Stimulated activated CD8-positive, alpha-beta memory T cell treated with anti-CD3 and anti-CD28 coated beads, Interleukin-4, amount 100 ng/mL, for 48 hours (primary cell): ENCODE results near the gene MUC3A.

Experiments
- DNase-seq: peaks from one replicate; pipeline ENCODE4 v3.0.0-alpha.2; 2020

Gene MUC3A

DNA sequence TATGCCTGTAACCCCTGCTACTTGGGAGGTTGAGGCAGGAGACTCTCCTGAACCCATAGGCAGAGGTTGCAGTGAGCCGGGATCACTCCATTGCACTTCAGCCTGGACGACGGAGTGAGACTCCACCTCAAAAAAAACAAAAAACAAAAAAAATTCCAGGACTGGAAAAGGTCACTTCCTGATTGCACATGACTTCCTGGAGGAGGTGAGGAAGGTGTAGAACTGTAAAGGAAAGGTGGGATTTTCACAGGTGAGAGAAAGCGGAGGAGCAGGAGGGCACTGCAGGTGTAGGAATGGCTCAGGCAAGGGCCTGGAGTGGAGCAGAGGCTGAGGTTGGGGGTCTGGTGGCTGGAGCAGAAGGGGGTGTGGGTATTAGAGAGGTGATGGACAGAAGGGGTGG lies 3.2 kb upstream of the MUC3A start:
- no peak for DNase-seq

DNA sequence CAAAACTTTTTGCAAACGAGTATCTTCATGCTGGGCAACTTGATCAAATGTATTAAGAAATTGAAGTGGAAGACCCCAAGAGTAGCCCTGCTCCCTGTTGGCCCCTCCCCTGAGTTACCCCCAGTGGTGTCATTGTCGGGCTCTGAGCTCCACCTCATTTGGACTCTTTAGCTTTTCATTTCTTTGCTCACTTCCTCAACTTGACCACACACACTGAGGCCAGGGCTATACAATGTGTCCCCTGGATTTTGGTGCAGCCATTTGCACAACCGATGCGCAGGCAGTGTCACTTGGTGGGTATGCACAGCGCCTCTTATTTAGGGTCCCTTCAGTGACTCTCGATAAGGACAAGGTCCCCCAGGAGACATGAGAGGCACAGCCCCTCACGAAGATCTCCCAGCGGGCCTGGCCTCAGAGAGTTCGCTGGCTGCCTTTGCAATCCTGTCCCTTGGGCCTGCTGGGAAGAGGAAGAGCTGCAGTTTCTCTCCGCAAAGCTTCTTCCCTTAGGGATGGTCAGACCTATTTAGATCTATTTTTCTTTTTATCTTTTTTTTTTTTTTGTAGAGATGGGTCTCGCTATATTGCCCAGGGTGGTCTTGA lies 2.5 kb upstream of the MUC3A start:
- DNase-seq = no peak

DNA sequence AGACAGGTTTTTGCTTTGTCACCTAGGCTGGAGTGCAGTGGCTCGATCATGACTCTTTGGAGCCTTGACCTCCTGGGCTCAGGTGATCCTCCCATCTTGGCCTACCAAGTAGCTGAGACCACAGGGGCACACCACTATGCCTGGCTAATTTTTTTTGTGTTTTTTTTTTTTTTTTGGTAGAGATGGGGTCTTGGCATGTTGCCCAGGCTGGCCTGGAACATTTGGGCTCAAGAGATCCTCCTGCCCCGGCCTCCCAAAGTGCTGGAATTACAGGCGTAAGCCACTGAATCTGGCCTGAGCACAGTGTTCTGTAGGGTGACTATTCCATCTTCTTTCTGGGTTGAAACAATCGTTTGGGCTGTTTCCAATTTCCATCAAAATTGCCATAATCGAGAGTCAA lies 1.5 kb upstream of the MUC3A start:
- no peak for DNase-seq

GRCh38 chr7:100949933-100950443 lies 654 bp downstream of the MUC3A start:
- no peak for DNase-seq

DNA sequence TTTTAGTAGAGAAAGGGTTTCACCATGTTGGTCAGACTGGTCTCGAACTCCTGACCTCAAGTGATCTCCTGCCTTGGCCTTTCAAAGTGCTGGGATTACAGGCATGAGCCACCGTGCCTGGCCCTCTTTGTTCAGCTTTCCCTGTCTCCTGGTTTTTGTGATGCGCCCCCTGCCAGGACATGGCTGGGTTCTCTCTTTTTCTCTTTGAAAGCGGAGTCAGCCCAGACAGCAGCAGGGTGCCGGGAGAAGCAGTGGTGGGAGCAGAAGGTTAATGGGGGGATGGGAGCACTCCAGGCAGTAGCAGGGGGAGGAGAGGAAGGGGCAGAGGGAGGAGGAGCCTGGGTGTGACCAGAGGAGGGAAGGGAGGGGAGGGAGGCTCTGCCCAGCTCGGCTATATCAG lies 1.8 kb downstream of the MUC3A start:
- no peak for DNase-seq

DNA sequence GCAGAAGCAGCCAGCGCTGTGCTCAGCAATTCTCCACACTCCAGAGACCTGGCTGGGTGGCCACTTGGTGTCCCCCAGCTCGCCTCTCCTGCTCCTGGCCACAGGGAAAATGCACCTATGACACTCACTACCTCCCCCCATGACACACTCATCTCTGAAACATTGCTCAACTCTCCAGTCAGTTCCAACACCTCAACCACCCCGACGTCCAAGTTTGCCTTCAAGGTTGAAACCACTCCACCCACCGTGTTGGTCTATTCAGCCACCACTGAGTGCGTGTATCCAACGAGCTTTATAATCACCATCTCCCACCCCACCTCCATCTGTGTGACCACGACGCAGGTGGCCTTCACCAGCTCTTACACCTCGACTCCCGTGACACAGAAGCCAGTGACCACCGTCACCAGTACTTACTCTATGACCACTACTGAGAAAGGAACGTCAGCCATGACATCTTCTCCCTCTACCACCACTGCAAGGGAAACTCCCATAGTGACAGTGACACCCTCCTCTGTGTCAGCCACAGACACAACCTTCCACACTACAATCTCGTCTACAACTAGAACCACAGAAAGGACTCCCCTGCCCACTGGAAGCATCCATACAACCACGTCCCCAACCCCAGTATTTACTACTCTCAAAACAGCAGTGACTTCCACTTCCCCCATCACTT lies 2.7 kb downstream of the MUC3A start:
- DNase-seq = peak; percentile 66

DNA sequence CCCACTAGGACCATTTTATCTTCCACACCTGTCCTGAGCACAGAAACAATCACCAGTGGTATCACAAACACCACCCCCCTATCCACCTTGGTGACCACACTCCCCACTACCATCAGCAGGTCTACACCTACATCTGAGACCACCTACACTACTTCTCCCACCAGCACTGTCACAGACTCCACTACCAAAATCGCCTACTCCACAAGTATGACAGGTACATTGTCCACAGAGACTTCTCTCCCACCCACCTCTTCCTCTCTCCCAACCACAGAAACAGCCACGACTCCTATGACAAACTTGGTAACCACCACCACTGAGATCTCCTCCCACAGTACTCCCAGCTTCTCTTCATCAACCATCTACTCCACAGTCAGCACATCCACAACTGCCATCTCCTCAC lies 3.3 kb downstream of the MUC3A start:
- no peak for DNase-seq

GRCh38 chr7:100957832-100958421 lies 8.6 kb downstream of the MUC3A start:
- no peak for DNase-seq

- no peak for DNase-seq
Observed at GRCh38 chr7:100959894-100960293, 10.6 kb downstream of the MUC3A start.

GRCh38 chr7:100962537-100962936 lies 13.2 kb downstream of the MUC3A start:
- DNase-seq = no peak

GRCh38 chr7:100963386-100963785 lies 14.1 kb downstream of the MUC3A start:
- DNase-seq = no peak

DNA sequence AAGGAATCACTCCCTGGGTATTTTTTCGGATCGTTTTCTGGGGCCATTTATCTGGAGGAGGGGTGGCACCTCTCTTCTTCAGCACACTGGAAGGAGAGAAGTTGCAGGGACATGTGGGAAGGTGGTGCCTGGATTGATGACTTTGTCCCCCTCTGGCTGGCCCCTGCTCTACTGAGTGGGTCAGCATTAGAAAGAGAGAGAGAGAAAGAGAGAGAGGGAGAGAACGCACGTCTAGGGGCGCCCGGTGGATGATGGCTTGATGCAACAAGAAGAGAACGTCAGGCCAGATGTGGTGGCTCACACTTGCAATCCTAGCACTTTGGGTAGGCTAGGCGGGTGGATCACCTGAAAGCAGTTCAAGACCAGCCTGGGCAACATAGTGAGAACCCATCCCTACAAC lies 14.5 kb downstream of the MUC3A start:
- DNase-seq = no peak

DNA sequence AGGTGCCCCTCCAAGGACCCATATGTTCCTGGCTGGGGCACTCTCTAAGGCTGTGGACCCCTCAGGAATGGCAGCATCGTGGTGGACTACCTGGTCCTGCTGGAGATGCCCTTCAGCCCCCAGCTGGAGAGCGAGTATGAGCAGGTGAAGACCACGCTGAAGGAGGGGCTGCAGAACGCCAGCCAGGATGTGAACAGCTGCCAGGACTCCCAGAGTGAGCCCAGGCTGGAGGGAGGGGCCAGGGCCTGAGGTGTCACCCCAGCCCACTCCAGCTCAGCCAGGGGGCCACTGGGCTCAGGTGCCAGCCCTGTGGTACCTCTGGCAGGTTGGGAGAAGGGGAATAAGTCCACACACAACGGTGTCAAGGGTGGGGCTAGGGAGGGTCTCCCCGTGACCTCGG lies 15.3 kb downstream of the MUC3A start:
- DNase-seq = no peak

DNA sequence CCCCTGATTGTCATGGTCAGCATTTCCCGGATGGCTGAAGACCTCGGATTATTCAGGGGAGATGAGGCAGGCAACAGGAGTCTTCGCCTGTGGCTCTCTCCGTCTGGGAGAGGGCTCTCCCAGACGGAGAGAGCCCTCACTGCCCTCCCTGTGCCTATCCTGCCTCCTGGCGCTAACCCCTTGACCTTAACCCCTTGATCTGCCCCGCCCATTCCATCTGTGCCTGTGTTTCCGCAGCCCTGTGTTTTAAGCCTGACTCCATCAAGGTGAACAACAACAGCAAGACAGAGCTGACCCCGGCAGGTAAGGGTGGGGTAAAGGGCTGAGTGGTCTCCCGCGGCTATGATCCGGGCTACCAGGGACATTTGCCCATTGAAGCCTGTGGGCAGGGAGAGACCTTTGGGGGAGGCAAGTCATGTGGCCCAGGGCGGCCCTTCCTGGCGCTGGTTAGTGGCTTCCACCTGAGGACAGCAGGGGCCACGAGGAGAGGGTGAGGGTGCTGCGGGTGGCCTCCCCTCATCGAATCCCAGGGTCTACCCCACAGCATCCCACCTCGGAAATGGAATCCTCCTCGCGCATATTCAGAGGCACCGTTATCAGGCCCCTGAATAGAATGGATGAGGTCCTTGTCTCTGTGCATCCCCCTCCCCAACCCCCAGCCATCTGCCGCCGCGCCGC lies 15.8 kb downstream of the MUC3A start:
- no peak for DNase-seq

DNA sequence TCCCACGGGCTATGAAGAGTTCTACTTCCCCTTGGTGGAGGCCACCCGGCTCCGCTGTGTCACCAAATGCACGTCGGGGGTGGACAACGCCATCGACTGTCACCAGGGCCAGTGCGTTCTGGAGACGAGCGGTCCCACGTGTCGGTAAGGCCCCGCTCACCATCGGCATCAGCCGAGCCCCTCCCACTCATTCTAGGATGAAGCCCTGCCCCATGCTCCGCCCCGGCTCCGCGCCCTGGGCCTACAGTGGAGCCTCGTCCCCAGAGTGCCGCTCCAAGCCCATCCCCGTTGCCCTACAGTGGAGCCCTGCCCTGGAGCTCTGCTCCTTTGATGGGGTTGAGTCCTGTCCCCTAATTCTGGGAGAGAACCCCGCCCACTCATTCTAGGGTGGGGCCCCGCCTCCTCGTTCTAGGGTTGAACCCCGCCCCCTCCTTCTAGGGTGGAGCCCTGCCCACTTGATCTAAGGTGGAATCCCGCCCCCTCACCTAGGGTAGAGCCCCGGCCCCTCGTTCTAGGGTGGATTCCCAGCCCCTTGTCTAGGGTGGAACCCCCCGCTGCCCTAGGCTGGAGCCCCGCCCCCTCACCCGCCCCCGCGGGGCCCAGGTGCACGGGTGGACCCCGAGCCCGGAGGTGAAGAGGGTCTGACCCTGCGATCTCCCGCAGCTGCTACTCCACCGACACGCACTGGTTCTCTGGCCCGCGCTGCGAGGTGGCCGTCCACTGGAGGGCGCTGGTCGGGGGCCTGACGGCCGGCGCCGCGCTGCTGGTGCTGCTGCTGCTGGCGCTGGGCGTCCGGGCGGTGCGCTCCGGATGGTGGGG lies 16.6 kb downstream of the MUC3A start:
- peak; percentile 91 for DNase-seq

- no peak for DNase-seq
Observed at GRCh38 chr7:100966542-100967291, 17.4 kb downstream of the MUC3A start.

GRCh38 chr7:100967292-100967863 lies 18.0 kb downstream of the MUC3A start:
- DNase-seq = no peak

DNA sequence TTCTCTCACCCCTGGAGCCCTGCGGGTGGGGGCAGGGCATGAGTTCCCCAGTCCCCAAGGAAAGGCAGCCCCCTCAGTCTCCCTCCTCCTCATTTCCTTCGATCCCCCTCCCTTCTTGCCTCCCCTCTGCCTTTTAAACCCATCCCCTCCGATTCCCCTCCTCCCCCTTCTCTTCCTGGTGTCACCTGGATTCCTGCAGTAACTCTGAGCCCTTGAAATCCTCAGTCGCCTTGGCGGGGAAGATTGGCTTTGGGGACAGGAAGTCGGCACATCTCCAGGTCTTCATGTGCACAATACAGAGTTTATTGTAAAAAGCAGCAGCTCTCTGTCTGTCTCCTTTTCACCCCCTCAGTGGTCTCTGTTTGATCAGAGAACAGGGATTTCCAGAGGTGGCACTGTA lies 18.7 kb downstream of the MUC3A start:
- DNase-seq = no peak

DNA sequence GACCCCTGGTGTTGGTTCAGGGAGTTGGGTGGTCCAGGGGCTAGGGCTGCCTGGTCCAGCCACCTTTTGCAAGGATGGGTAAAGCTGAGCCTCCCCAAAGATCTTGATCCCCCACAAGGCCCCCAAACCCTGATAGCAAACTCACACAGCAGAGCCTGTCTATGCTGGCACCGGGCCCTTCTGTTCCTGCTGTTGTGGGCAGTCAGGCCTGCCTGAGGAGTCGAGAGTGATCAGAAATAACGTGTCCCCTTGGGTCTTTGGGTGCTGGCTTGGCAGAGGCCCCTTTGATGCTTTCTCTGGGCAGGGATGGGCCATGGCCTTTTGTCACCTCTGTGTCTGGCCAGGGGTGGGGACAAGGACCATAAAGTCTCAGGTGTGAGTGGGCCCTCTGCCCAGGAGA lies 19.3 kb downstream of the MUC3A start:
- DNase-seq = no peak

DNA sequence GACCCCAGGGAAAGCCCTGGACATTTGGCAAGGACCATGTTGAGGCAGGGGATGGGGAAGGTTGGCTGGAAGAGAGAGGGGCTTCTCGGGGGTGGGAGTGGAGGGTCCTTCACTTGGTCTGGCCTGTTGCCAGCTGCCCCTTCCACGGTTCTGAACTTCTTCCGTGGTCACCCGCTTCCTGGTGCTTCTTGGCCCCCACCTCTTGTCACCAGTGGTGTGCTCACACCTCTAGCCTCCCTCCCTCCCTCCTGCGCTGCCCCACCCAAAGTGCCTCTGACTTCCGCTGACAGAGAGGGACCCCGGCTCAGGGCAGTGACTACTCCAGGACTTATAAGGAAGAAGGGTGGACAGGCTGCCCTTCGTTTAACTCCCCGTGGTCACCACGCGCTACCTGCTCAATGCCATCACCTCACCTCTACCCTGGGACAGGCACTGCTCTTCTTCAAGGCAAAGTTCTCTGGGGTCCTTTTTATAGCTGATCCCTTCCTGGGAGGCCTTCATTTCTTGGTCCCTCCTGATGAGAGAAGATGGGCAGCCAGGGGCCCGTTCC lies 19.8 kb downstream of the MUC3A start, which contains the start of gene MUC12:
TSS of gene MUC12 (plus strand) at position 500 of the 550 bp plus-strand sequence. CDS start 58 bp downstream, outside the sequence.
- DNase-seq = no peak
